Keratinocyte (primary cell): ENCODE results near the gene PCDH9. TPM values are rescaled to one million over a fixed set of nuclear protein-coding genes. Genes with fewer than 3 reads are reported as not detected.

Experiments used
- DNase-seq: peaks from one replicate; pipeline ENCODE4 v3.0.0-alpha.2; 2011; ENCODE audit warnings: low read depth, missing footprints, low spot score
- FAIRE-seq: peaks from 2 replicates; lab custom pipeline; 2011; peaks lifted over from hg19 to GRCh38; lab: Jason Lieb, UNC
- H2AFZ ChIP-seq: 2 replicates; pipeline ENCODE4 v1.6.0; 2012; ENCODE audit warnings: low read length, control low read depth, inconsistent platforms; ENCODE audit not compliant: control insufficient read depth
- H3K27ac ChIP-seq: 2 replicates; pipeline ENCODE4 v1.5.1; 2011; ENCODE audit warnings: low read length; ENCODE audit not compliant: control insufficient read depth, insufficient read depth
- H3K27me3 ChIP-seq: 3 replicates; pipeline ENCODE4 v1.6.0; 2011; ENCODE audit warnings: low read length; ENCODE audit not compliant: control insufficient read depth, insufficient read depth; ENCODE audit errors: extremely low read depth
- H3K36me3 ChIP-seq, 2 experiments: 2 replicates in 1 of 2; 3 replicates in 1 of 2; pipeline ENCODE4 v1.5.1; 2011; ENCODE audit warnings: low read length in 2 of 2, mild to moderate bottlenecking in 1 of 2; ENCODE audit not compliant: control insufficient read depth in 2 of 2, insufficient read depth in 2 of 2; ENCODE audit errors: extremely low read depth in 1 of 2
- H3K4me1 ChIP-seq: 3 replicates; pipeline ENCODE4 v1.5.1; 2011; ENCODE audit warnings: low read length; ENCODE audit not compliant: control insufficient read depth, insufficient read depth; ENCODE audit errors: extremely low read depth
- H3K4me2 ChIP-seq: 3 replicates; pipeline ENCODE4 v1.6.0; 2011; ENCODE audit warnings: low read depth, low read length; ENCODE audit not compliant: control insufficient read depth, insufficient read depth; ENCODE audit errors: extremely low read depth
- H3K4me3 ChIP-seq, 3 experiments: fragments of 200-600 bp in 1 of 3; sonication (generic) in 1 of 3; 2 replicates in 2 of 3; 3 replicates in 1 of 3; pipeline ENCODE4 v1.5.1; 2011 to 2016; ENCODE audit warnings: low read length in 3 of 3, mild to moderate bottlenecking in 3 of 3, control low read depth in 2 of 3, inconsistent platforms in 1 of 3, low read depth in 1 of 3, mixed read lengths in 1 of 3, mixed run types in 1 of 3, moderate library complexity in 1 of 3; ENCODE audit not compliant: control insufficient read depth in 2 of 3, insufficient read depth in 2 of 3; ENCODE audit errors: extremely low read depth in 1 of 3
- H3K79me2 ChIP-seq: 2 replicates; pipeline ENCODE4 v1.6.0; 2012; ENCODE audit warnings: low read length; ENCODE audit not compliant: control insufficient read depth, insufficient read depth
- H3K9ac ChIP-seq: 3 replicates; pipeline ENCODE4 v1.6.0; 2011; ENCODE audit warnings: low read length; ENCODE audit not compliant: control insufficient read depth, insufficient read depth; ENCODE audit errors: extremely low read depth
- H3K9me1 ChIP-seq: 3 replicates; pipeline ENCODE4 v1.6.0; 2011; ENCODE audit warnings: low read length; ENCODE audit not compliant: control insufficient read depth, insufficient read depth; ENCODE audit errors: extremely low read depth
- H3K9me3 ChIP-seq: 2 replicates; pipeline ENCODE4 v1.5.1; 2012; ENCODE audit warnings: low read depth, low read length; ENCODE audit not compliant: control insufficient read depth
- H4K20me1 ChIP-seq: 3 replicates; pipeline ENCODE4 v1.6.0; 2011; ENCODE audit warnings: low read length; ENCODE audit not compliant: control insufficient read depth, insufficient read depth; ENCODE audit errors: extremely low read depth
- EZH2 ChIP-seq: IDR thresholded peaks from one replicate; pipeline ENCODE4 v1.6.1; 2012; ENCODE audit warnings: inconsistent platforms, mild to moderate bottlenecking, low read length, moderate library complexity
- dilution Hi-C: fragments of 300-500 bp; cut with MboI; formaldehyde crosslinking; loops from one replicate; pipeline ENCODE4 v1.7.0; 2020; ENCODE audit warnings: low sequenced_read_pairs; ENCODE audit not compliant: extremely low pct_ligation_motif_present
- polyA plus RNA-seq, 5 experiments: library from polyadenylated mRNA; depleted of rRNA in 3 of 5; stranded (reverse) in 3 of 5; stranded (forward) in 1 of 5; unstranded in 1 of 5; fragments of >200 nt; gene quantifications; 1 replicate in 1 of 5; 2 replicates in 3 of 5; 3 replicates in 1 of 5; pipeline versions ENCODE4 v1.2.1 to v1.2.3, GENCODE V29; 2011 to 2012; ENCODE audit warnings: missing spikeins in 2 of 5, low read depth in 1 of 5, low replicate concordance in 1 of 5
- TF ChIP-seq, protein P1 (sequence below), 3 experiments: IDR thresholded peaks in 1 of 3; conservative IDR thresholded peaks in 1 of 3; optimal IDR thresholded peaks in 1 of 3; 2 replicates in 2 of 3; 3 replicates in 1 of 3; pipeline versions ENCODE3 to v1.5.1; 2011; ENCODE audit warnings: low read length in 3 of 3, mild to moderate bottlenecking in 3 of 3, moderate library complexity in 2 of 3, control low read depth in 1 of 3, inconsistent platforms in 1 of 3; ENCODE audit not compliant: insufficient read depth in 2 of 3; ENCODE audit errors: extremely low read depth in 1 of 3

Gene PCDH9
- polyA plus RNA-seq, 1 donor (not counting 4 experiments of a cell fraction or from before 2014, with no cell fraction given), result 0.21 TPM

GRCh38 chr13:67004511-67004910, 225.6 kb downstream of the PCDH9 start:
- no peak for FAIRE-seq
- H3K79me2 ChIP-seq, result no peaks in the 10 kb centered on the region

GRCh38 chr13:67003743-67004142, 226.4 kb downstream of the PCDH9 start:
- Histone ChIP-seq H3K9me1 (no peaks in the 10 kb centered on the region), H3K79me2 (no peaks in the 10 kb centered on the region), H2AFZ (no peak overlapping the region), H3K4me1 (no peaks in the 10 kb centered on the region), H3K9ac (no peak overlapping the region), H3K27ac (no peak overlapping the region), H3K9me3 (no peaks in the 10 kb centered on the region), H3K27me3 (no peaks in the 10 kb centered on the region), H3K36me3 (no peaks in the 10 kb centered on the region), H3K4me3 (no peak overlapping the region), H4K20me1 (no peaks in the 10 kb centered on the region), H3K4me2 (no peak overlapping the region)
- DNase-seq (no peak), FAIRE-seq (no peak)
- no peak for TF ChIP-seq EZH2
- TF ChIP-seq, protein P1, sequence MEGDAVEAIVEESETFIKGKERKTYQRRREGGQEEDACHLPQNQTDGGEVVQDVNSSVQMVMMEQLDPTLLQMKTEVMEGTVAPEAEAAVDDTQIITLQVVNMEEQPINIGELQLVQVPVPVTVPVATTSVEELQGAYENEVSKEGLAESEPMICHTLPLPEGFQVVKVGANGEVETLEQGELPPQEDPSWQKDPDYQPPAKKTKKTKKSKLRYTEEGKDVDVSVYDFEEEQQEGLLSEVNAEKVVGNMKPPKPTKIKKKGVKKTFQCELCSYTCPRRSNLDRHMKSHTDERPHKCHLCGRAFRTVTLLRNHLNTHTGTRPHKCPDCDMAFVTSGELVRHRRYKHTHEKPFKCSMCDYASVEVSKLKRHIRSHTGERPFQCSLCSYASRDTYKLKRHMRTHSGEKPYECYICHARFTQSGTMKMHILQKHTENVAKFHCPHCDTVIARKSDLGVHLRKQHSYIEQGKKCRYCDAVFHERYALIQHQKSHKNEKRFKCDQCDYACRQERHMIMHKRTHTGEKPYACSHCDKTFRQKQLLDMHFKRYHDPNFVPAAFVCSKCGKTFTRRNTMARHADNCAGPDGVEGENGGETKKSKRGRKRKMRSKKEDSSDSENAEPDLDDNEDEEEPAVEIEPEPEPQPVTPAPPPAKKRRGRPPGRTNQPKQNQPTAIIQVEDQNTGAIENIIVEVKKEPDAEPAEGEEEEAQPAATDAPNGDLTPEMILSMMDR (optimal IDR thresholded peaks at IDR 0.05 in 1 of 3, IDR thresholded peaks at IDR 0.05 in 1 of 3, conservative IDR thresholded peaks at IDR 0.05 in 1 of 3; ENCODE audit: extremely low read depth in 1 of 3, insufficient read depth in 2 of 3, low read length in 3 of 3), result no peak
- dilution Hi-C loops, result no loop called here

More at GRCh38 chr13:67004511-67004910, 225.6 kb downstream of the PCDH9 start:
- Histone ChIP-seq H3K9me3 (no peaks in the 10 kb centered on the region), H3K9ac (no peak overlapping the region), H3K27me3 (no peaks in the 10 kb centered on the region), H3K27ac (no peak overlapping the region), H3K9me1 (no peaks in the 10 kb centered on the region), H3K4me3 (no peak overlapping the region), H4K20me1 (no peaks in the 10 kb centered on the region), H3K36me3 (no peaks in the 10 kb centered on the region), H2AFZ (no peak overlapping the region), H3K4me2 (no peak overlapping the region), H3K4me1 (no peaks in the 10 kb centered on the region)
- no peak for DNase-seq
- dilution Hi-C loops, result no loop called here
- TF ChIP-seq EZH2, result no peak
- TF ChIP-seq, protein P1 (optimal IDR thresholded peaks at IDR 0.05 in 1 of 3, IDR thresholded peaks at IDR 0.05 in 1 of 3, conservative IDR thresholded peaks at IDR 0.05 in 1 of 3; ENCODE audit: extremely low read depth in 1 of 3, insufficient read depth in 2 of 3, low read length in 3 of 3), result no peak
